ENCODE results near the gene GSTO1. TPM values are rescaled to one million over a fixed set of nuclear protein-coding genes. Genes with fewer than 3 reads are reported as not detected.

Gene GSTO1
- total and polyA plus RNA-seq, 2 experiments from 2014 or later, result 143 to 387 TPM

GRCh38 chr10:104231784-104232612, 22.7 kb upstream of the GSTO1 start, which contains the start of gene CFAP43:
Gene CFAP43, minus strand, starts transcription at chr10:104232364. Its CDS starts 118 bp downstream, at chr10:104232246.
- Histone ChIP-seq H3K9me3 (ENCODE audit: low read depth) (no peaks in the 10 kb centered on the region), H3K4me3 (peak within 1 kb of the TSS; percentile 76), H3K4me2 (ENCODE audit: unreplicated experiment) (peak within 1 kb of the TSS; percentile 99), H3K4me1 (ENCODE audit: insufficient read depth) (no peaks in the 10 kb centered on the region), H3K9me2 (ENCODE audit: insufficient read depth) (no peaks in the 10 kb centered on the region), H3K27ac (no peak within 1 kb of the TSS), H3F3A (ENCODE audit: insufficient read depth) (no peaks in the 10 kb centered on the region), H3K79me2 (ENCODE audit: insufficient read depth) (no peaks in the 10 kb centered on the region), H3K27me3 (replicated peaks; ENCODE audit: insufficient read depth) (no peaks in the 10 kb centered on the region), H3K36me3 (ENCODE audit: low read depth) (no peaks in the 10 kb centered on the region), H3K9ac (peak within 1 kb of the TSS; percentile 91), H4K20me1 (ENCODE audit: insufficient read depth) (no peaks in the 10 kb centered on the region), H2AFZ (peak within 1 kb of the TSS; percentile 96)
- no peak for TF ChIP-seq EZH2phosphoT487 (IDR thresholded peaks at IDR 0.05; ENCODE audit: insufficient read depth, low read depth)
- no peak for TF ChIP-seq EZH2 (IDR thresholded peaks at IDR 0.05; ENCODE audit: insufficient read depth, poor library complexity, severe bottlenecking)
- WGBS, 2 experiments (ENCODE audit: low coverage in 1 of 2, low lambda C conversion rate in 2 of 2, missing lambda C conversion rate in 2 of 2), result 1% methylated on average over 44 to 60 of the region's 60 CpGs
- DNase-seq, result peak; percentile 97
- in situ Hi-C loops (cut with MboI), result no loop called here

DNA sequence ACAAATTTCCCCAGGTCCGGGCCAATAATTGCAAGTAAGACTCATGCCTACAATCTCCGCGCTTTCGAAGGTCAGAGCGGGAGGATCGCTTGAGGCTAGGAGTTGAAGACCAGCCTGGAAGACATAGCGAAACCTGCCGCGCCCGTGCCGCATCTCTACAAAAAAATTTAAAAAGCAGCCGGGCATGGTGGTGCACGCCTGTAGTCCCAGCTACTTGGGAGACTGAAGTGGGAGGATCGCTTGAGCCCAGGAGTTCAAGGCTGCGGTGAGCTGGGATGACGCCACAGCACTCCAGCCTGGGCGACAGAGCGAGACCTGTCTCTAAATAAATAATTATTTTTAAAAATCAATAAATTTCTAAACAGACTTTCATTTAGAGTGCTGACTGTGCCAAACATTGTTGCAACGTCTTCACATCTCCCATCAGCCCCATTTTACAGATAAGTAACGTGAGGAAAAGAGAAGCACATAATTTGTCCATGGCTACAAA, 22.0 kb upstream of the GSTO1 start:
- Histone ChIP-seq H3K4me2 (ENCODE audit: unreplicated experiment) (peak overlapping the region; percentile 99), H3K27me3 (replicated peaks; ENCODE audit: insufficient read depth) (no peaks in the 10 kb centered on the region), H3K36me3 (ENCODE audit: low read depth) (no peaks in the 10 kb centered on the region), H3K9me2 (ENCODE audit: insufficient read depth) (no peaks in the 10 kb centered on the region), H3K9me3 (ENCODE audit: low read depth) (no peaks in the 10 kb centered on the region), H3K79me2 (ENCODE audit: insufficient read depth) (no peaks in the 10 kb centered on the region), H4K20me1 (ENCODE audit: insufficient read depth) (no peaks in the 10 kb centered on the region), H3K27ac (no peak overlapping the region), H2AFZ (peak overlapping the region; percentile 96), H3K4me1 (ENCODE audit: insufficient read depth) (no peaks in the 10 kb centered on the region), H3K4me3 (peak overlapping the region; percentile 76), H3K9ac (peak overlapping the region; percentile 91), H3F3A (ENCODE audit: insufficient read depth) (no peaks in the 10 kb centered on the region)
- no peak for TF ChIP-seq EZH2 (IDR thresholded peaks at IDR 0.05; ENCODE audit: insufficient read depth, poor library complexity, severe bottlenecking)
- no peak for TF ChIP-seq EZH2phosphoT487 (IDR thresholded peaks at IDR 0.05; ENCODE audit: insufficient read depth, low read depth)
- in situ Hi-C loops (cut with MboI), result no loop called here
- no peak for DNase-seq
- 15 to 17% methylated on average over 20 of the region's 20 CpGs for WGBS, 2 experiments (ENCODE audit: low coverage in 1 of 2, low lambda C conversion rate in 2 of 2, missing lambda C conversion rate in 2 of 2)

GRCh38 chr10:104233817-104234216, 20.9 kb upstream of the GSTO1 start:
- H3K4me1 ChIP-seq (ENCODE audit: insufficient read depth), result no peaks in the 10 kb centered on the region
- H3K4me3 ChIP-seq, result no peak overlapping the region
- H4K20me1 ChIP-seq (ENCODE audit: insufficient read depth), result no peaks in the 10 kb centered on the region
- H3K27me3 ChIP-seq (replicated peaks; ENCODE audit: insufficient read depth), result no peaks in the 10 kb centered on the region
- no peaks in the 10 kb centered on the region for H3F3A ChIP-seq (ENCODE audit: insufficient read depth)
- H3K4me2 ChIP-seq (ENCODE audit: unreplicated experiment), result no peak overlapping the region
- H3K9ac ChIP-seq, result no peak overlapping the region
- H3K9me2 ChIP-seq (ENCODE audit: insufficient read depth), result no peaks in the 10 kb centered on the region
- 30 to 54% methylated on average over 1 of the region's 1 CpG for WGBS, 2 experiments (ENCODE audit: low coverage in 1 of 2, low lambda C conversion rate in 2 of 2, missing lambda C conversion rate in 2 of 2)
- no peaks in the 10 kb centered on the region for H3K79me2 ChIP-seq (ENCODE audit: insufficient read depth)
- DNase-seq, result no peak
- in situ Hi-C loops (cut with MboI), result no loop called here
- H3K36me3 ChIP-seq (ENCODE audit: low read depth), result no peaks in the 10 kb centered on the region
- no peak overlapping the region for H2AFZ ChIP-seq
- H3K27ac ChIP-seq, result no peak overlapping the region
- H3K9me3 ChIP-seq (ENCODE audit: low read depth), result no peaks in the 10 kb centered on the region
- TF ChIP-seq EZH2 (IDR thresholded peaks at IDR 0.05; ENCODE audit: insufficient read depth, poor library complexity, severe bottlenecking) (no peak), EZH2phosphoT487 (IDR thresholded peaks at IDR 0.05; ENCODE audit: insufficient read depth, low read depth) (no peak)

- Histone ChIP-seq H3K9ac (no peak overlapping the region), H3K9me3 (ENCODE audit: low read depth) (no peaks in the 10 kb centered on the region), H3K4me2 (ENCODE audit: unreplicated experiment) (no peak overlapping the region), H2AFZ (no peak overlapping the region), H3K4me3 (no peak overlapping the region), H4K20me1 (ENCODE audit: insufficient read depth) (no peaks in the 10 kb centered on the region), H3K4me1 (ENCODE audit: insufficient read depth) (no peaks in the 10 kb centered on the region), H3K9me2 (ENCODE audit: insufficient read depth) (no peaks in the 10 kb centered on the region), H3K36me3 (ENCODE audit: low read depth) (no peaks in the 10 kb centered on the region), H3K27me3 (replicated peaks; ENCODE audit: insufficient read depth) (no peaks in the 10 kb centered on the region), H3K27ac (no peak overlapping the region), H3F3A (ENCODE audit: insufficient read depth) (no peaks in the 10 kb centered on the region), H3K79me2 (ENCODE audit: insufficient read depth) (no peaks in the 10 kb centered on the region)
- no peak for DNase-seq
- in situ Hi-C loops (cut with MboI), result no loop called here
- TF ChIP-seq EZH2 (IDR thresholded peaks at IDR 0.05; ENCODE audit: insufficient read depth, poor library complexity, severe bottlenecking), result no peak
- TF ChIP-seq EZH2phosphoT487 (IDR thresholded peaks at IDR 0.05; ENCODE audit: insufficient read depth, low read depth), result no peak
- WGBS, 2 experiments (ENCODE audit: low coverage in 1 of 2, low lambda C conversion rate in 2 of 2, missing lambda C conversion rate in 2 of 2), result 14 to 16% methylated on average over 1 of the region's 1 CpG
Observed at GRCh38 chr10:104234934-104235333, 19.8 kb upstream of the GSTO1 start.
